OCI-LY3 (cell line): Measurements from ENCODE around the gene CCL7.

Source experiments
- CTCF ChIP-seq: fragments of 200-600, 300-600 bp; sonication (generic); IDR thresholded peaks from 2 replicates; pipeline ENCODE4 v1.5.1; 2014; ENCODE audit warnings: antibody characterized with exemption, low read length, low read depth
- EZH2phosphoT487 ChIP-seq: fragments of 200-600 bp; shearing (Covaris generic); IDR thresholded peaks from 2 replicates; pipeline ENCODE4 v1.6.1; 2018; ENCODE audit warnings: antibody characterized with exemption, mixed run types, low read depth

GRCh38 chr17:34314279-34314678, 44.3 kb downstream of the CCL7 start:
- TF ChIP-seq CTCF (no peak), EZH2phosphoT487 (no peak)
